Colonic mucosa (tissue), 4 donors: ENCODE data around the gene GRID1. TPM values are rescaled to one million over a fixed set of nuclear protein-coding genes. Genes with fewer than 3 reads are reported as not detected.

ENCODE experiments used
- DNase-seq: peaks from one replicate; pipeline ENCODE4 v3.0.0-alpha.2; 2020
- H3K27ac ChIP-seq: fragments of 200-600 bp; one replicate; pipeline ENCODE4 v1.8.0; 2021
- H3K27me3 ChIP-seq: fragments of 200-600 bp; one replicate; pipeline ENCODE4 v1.8.0; 2021
- H3K36me3 ChIP-seq: fragments of 200-600 bp; one replicate; pipeline ENCODE4 v1.8.0; 2021
- H3K4me1 ChIP-seq: fragments of 200-600 bp; one replicate; pipeline ENCODE4 v1.8.0; 2021; ENCODE audit warnings: mild to moderate bottlenecking
- H3K4me3 ChIP-seq: fragments of 200-600 bp; one replicate; pipeline ENCODE4 v1.8.0; 2021
- H3K9ac ChIP-seq, 2 donors: one replicate each; pipeline ENCODE4 v1.7.0; 2013; ENCODE audit warnings: control low read depth in 2 of 2, low read depth in 2 of 2, low read length in 2 of 2
- H3K9me3 ChIP-seq: fragments of 200-600 bp; one replicate; pipeline ENCODE4 v1.8.0; 2021
- intact Hi-C: fragments of 100-400 bp; cut with DNase I; formaldehyde crosslinking; loops from one replicate; pipeline ENCODE4 v1.14.1; 2022
- total RNA-seq, 2 donors: library from RNA; stranded (reverse); fragmentation: NEBNext Ultra II Directional in 1 of 2; extraction: Animal tissue kit (Norgen Biotek cat#: 25700) in 1 of 2; gene quantifications; one replicate each; pipeline ENCODE4 v1.2.1, GENCODE V29; 2021
- TF ChIP-seq, protein P1 (sequence below): fragments of 200-600 bp; IDR thresholded peaks from one replicate; pipeline ENCODE4 v1.8.0; 2022; ENCODE audit warnings: antibody characterized with exemption, mild to moderate bottlenecking
- donor health status: healthy.
- donor health status: DM: no; HTN: no; CAD: no.
- donor health status: DM: no; HTN: no; CAD: no.

The GRID1 gene
- total RNA-seq, 2 donors from 2014 or later, result 0.30 to 0.37 TPM

GRCh38 chr10:86316274-86316835, 50.2 kb downstream of the GRID1 start:
- Histone ChIP-seq H3K9ac (no peak overlapping the region), H3K9me3 (no peaks in the 10 kb centered on the region), H3K36me3 (no peaks in the 10 kb centered on the region), H3K4me1 (no peaks in the 10 kb centered on the region), H3K4me3 (no peak overlapping the region), H3K27me3 (no peaks in the 10 kb centered on the region), H3K27ac (no peak overlapping the region)
- intact Hi-C loops, result no loop called here
- DNase-seq, result no peak
- TF ChIP-seq, protein P1, sequence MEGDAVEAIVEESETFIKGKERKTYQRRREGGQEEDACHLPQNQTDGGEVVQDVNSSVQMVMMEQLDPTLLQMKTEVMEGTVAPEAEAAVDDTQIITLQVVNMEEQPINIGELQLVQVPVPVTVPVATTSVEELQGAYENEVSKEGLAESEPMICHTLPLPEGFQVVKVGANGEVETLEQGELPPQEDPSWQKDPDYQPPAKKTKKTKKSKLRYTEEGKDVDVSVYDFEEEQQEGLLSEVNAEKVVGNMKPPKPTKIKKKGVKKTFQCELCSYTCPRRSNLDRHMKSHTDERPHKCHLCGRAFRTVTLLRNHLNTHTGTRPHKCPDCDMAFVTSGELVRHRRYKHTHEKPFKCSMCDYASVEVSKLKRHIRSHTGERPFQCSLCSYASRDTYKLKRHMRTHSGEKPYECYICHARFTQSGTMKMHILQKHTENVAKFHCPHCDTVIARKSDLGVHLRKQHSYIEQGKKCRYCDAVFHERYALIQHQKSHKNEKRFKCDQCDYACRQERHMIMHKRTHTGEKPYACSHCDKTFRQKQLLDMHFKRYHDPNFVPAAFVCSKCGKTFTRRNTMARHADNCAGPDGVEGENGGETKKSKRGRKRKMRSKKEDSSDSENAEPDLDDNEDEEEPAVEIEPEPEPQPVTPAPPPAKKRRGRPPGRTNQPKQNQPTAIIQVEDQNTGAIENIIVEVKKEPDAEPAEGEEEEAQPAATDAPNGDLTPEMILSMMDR, result no peak

DNA sequence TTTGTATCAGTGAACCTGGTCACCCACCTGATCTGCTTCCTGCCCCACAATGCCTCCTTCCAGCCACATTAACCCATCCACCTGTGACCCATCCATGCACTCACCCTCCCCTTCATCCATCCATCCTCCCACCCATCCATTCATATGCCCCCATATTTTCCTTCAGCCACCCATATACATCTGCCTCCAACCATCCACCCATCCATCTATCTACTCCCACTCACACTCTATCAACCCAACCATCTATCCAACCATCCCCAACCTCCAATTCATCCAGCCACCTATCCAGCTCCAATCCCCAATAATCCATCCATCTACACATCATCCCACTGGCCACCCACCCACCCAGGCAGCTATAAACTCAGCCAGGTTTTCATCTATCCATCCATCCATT, 51.0 kb downstream of the GRID1 start:
- TF ChIP-seq, protein P1, result no peak
- no peak overlapping the region for H3K4me3 ChIP-seq
- H3K9me3 ChIP-seq, result no peaks in the 10 kb centered on the region
- DNase-seq, result no peak
- H3K27ac ChIP-seq, result no peak overlapping the region
- H3K36me3 ChIP-seq, result no peaks in the 10 kb centered on the region
- no peak overlapping the region for H3K9ac ChIP-seq
- no peaks in the 10 kb centered on the region for H3K27me3 ChIP-seq
- intact Hi-C loops, result no loop called here
- H3K4me1 ChIP-seq, result no peaks in the 10 kb centered on the region

GRCh38 chr10:86314616-86315548, 51.7 kb downstream of the GRID1 start:
- TF ChIP-seq, protein P1, result no peak
- Histone ChIP-seq H3K9ac (no peak overlapping the region), H3K36me3 (no peaks in the 10 kb centered on the region), H3K4me1 (no peaks in the 10 kb centered on the region), H3K9me3 (no peaks in the 10 kb centered on the region), H3K27me3 (no peaks in the 10 kb centered on the region), H3K27ac (no peak overlapping the region), H3K4me3 (no peak overlapping the region)
- intact Hi-C loops, result no loop called here
- no peak for DNase-seq

- no peaks in the 10 kb centered on the region for H3K36me3 ChIP-seq
- no peaks in the 10 kb centered on the region for H3K9me3 ChIP-seq
- no peak overlapping the region for H3K9ac ChIP-seq
- TF ChIP-seq, protein P1, result no peak
- intact Hi-C loops, result no loop called here
- no peak for DNase-seq
- H3K4me3 ChIP-seq, result no peak overlapping the region
- no peaks in the 10 kb centered on the region for H3K4me1 ChIP-seq
- no peak overlapping the region for H3K27ac ChIP-seq
- no peaks in the 10 kb centered on the region for H3K27me3 ChIP-seq
Measured at GRCh38 chr10:86313621-86314041, 53.0 kb downstream of the GRID1 start.

DNA sequence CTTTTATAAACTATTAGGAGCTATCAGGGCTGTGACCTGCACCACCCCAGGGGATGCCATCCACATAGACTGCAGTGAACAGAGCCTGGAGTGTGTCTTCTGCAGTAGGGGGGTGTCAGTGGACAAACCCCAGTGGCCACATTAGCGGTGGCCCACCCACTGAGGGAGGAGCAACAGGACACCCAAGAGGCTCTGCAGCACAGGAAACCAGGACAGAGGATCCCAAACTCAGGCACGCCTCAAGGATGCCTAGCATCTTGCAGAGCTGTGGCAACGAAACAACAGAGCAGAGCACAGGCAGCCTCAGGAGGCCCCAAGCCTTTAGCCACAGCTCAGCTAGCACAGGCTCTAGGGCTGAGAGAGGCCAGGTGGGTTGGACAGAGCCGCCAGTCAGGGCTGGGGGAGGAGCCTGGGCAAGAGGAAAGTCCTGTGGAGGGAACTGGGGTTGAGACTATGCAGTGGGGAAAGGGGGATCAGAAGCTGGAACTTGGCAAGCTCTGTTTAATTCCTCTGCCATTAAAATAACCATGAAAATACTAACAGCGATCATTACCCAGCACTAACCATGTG, 53.8 kb downstream of the GRID1 start:
- Histone ChIP-seq H3K4me3 (no peak overlapping the region), H3K9me3 (no peaks in the 10 kb centered on the region), H3K4me1 (no peaks in the 10 kb centered on the region), H3K9ac (no peak overlapping the region), H3K27ac (no peak overlapping the region), H3K27me3 (no peaks in the 10 kb centered on the region), H3K36me3 (no peaks in the 10 kb centered on the region)
- TF ChIP-seq, protein P1, result no peak
- no peak for DNase-seq
- intact Hi-C loops, result no loop called here
